ENCODE measurements around the gene C1orf56. TPM values are rescaled to one million over a fixed set of nuclear protein-coding genes. Genes with fewer than 3 reads are reported as not detected.

C1orf56 gene
- total RNA-seq (2021) = 2.9 and 3.9 TPM in 2 replicates
- Bru-seq, nascent RNA = percentile 49 among the genes with signal in this experiment
- percentile 45 among the genes with signal in this experiment for BruChase-seq, experiment 1, labeled RNA remaining after a 2-hour chase
- BruChase-seq, experiment 2, labeled RNA remaining after a 6-hour chase = percentile 53 among the genes with signal in this experiment
- long read RNA-seq, transcript C1orf56-201 (2 exons, 2,096 nt) = major isoform, 7 of 10 reads
- long read RNA-seq, partial matches to known transcripts = 0 of 10 reads
- long read RNA-seq, other reads (novel, unspliced or antisense) = 3 of 10 reads

- ChIA-PET POLR2A (ENCODE audit: low non-redundant PET) (no interaction called here), CTCF (interaction anchor here (1.8 kb wide), 1 partner anchor 23 kb away, joined by 13 read pairs; no protein-coding TSS in a partner anchor)
- no TSS peak for BruUV-seq (replicated peaks)
- H3K9me3 ChIP-seq (ENCODE audit: low read depth, low read length, poor library complexity, severe bottlenecking) = no peaks in the 10 kb centered on the region
- peak within 1 kb of the TSS; percentile 70 for H3K4me3 ChIP-seq (ENCODE audit: low read depth, low read length, poor library complexity, severe bottlenecking)
- peak; percentile 72 for DNase-seq (ENCODE audit: low spot score)
- intact Hi-C loops (cut with micrococcal nuclease; ENCODE audit: unreplicated experiment) = no loop called here
- no peaks in the 10 kb centered on the region for H3K27me3 ChIP-seq (replicated peaks; ENCODE audit: insufficient read depth, low read depth, low read length, poor library complexity)
- peaks cover 4% of the 10 kb centered on the region for H3K4me1 ChIP-seq (ENCODE audit: insufficient read depth, low read length, poor library complexity, severe bottlenecking)
- TF ChIP-seq EZH2 (IDR thresholded peaks at IDR 0.05; ENCODE audit: borderline replicate concordance, low read depth, low read length, poor library complexity, severe bottlenecking) (no peak), CTCF (conservative IDR thresholded peaks at IDR 0.05; ENCODE audit: low read depth, low read length) (no peak)
- peaks cover 7% of the 10 kb centered on the region for H3K36me3 ChIP-seq (ENCODE audit: insufficient read depth, low read length, poor library complexity, severe bottlenecking)
- H3K27ac ChIP-seq (ENCODE audit: low read depth, low read length, poor library complexity, severe bottlenecking) = peak within 1 kb of the TSS; percentile 64
Observed at GRCh38 chr1:151047591-151047924, at the start of gene C1orf56. TSS of gene C1orf56 (plus strand) at chr1:151047751. CDS start at chr1:151047848, 97 bp downstream.

- ChIA-PET CTCF (interaction anchor here (3.3 kb wide), 1 partner anchor 8 kb away, joined by 26 read pairs; the partner anchor contains the start of gene MINDY1), POLR2A (ENCODE audit: low non-redundant PET) (no interaction called here)
- no peak for DNase-seq (ENCODE audit: low spot score)
- no peaks in the 10 kb centered on the region for H3K27me3 ChIP-seq (replicated peaks; ENCODE audit: insufficient read depth, low read depth, low read length, poor library complexity)
- TF ChIP-seq CTCF (conservative IDR thresholded peaks at IDR 0.05; ENCODE audit: low read depth, low read length) = no peak
- TF ChIP-seq EZH2 (IDR thresholded peaks at IDR 0.05; ENCODE audit: borderline replicate concordance, low read depth, low read length, poor library complexity, severe bottlenecking) = no peak
- intact Hi-C loops (cut with micrococcal nuclease; ENCODE audit: unreplicated experiment) = loop anchor here (5.0 to 10.0 kb wide), 2 partner anchors 523 to 741 kb away; partner anchors contain the start of gene CA14
- no TSS peak for BruUV-seq (replicated peaks)
- H3K36me3 ChIP-seq (ENCODE audit: insufficient read depth, low read length, poor library complexity, severe bottlenecking) = peaks cover 2% of the 10 kb centered on the region
- no peaks in the 10 kb centered on the region for H3K4me1 ChIP-seq (ENCODE audit: insufficient read depth, low read length, poor library complexity, severe bottlenecking)
- no peak overlapping the region for H3K4me3 ChIP-seq (ENCODE audit: low read depth, low read length, poor library complexity, severe bottlenecking)
- no peak overlapping the region for H3K27ac ChIP-seq (ENCODE audit: low read depth, low read length, poor library complexity, severe bottlenecking)
- no peaks in the 10 kb centered on the region for H3K9me3 ChIP-seq (ENCODE audit: low read depth, low read length, poor library complexity, severe bottlenecking)
Observed at GRCh38 chr1:150997949-150998348, 49.6 kb upstream of the C1orf56 start.

GRCh38 chr1:150999051-150999674, 48.4 kb upstream of the C1orf56 start:
- peaks cover 2% of the 10 kb centered on the region for H3K36me3 ChIP-seq (ENCODE audit: insufficient read depth, low read length, poor library complexity, severe bottlenecking)
- no peaks in the 10 kb centered on the region for H3K27me3 ChIP-seq (replicated peaks; ENCODE audit: insufficient read depth, low read depth, low read length, poor library complexity)
- CTCF ChIA-PET = no interaction called here
- no peaks in the 10 kb centered on the region for H3K4me1 ChIP-seq (ENCODE audit: insufficient read depth, low read length, poor library complexity, severe bottlenecking)
- H3K27ac ChIP-seq (ENCODE audit: low read depth, low read length, poor library complexity, severe bottlenecking) = no peak overlapping the region
- POLR2A ChIA-PET (ENCODE audit: low non-redundant PET) = no interaction called here
- intact Hi-C loops (cut with micrococcal nuclease; ENCODE audit: unreplicated experiment) = loop anchor here (5.0 to 10.0 kb wide), 2 partner anchors 524 to 742 kb away; partner anchors contain the start of gene CA14
- no peaks in the 10 kb centered on the region for H3K9me3 ChIP-seq (ENCODE audit: low read depth, low read length, poor library complexity, severe bottlenecking)
- no peak for DNase-seq (ENCODE audit: low spot score)
- BruUV-seq (replicated peaks) = no TSS peak
- TF ChIP-seq CTCF (conservative IDR thresholded peaks at IDR 0.05; ENCODE audit: low read depth, low read length) = no peak
- no peak for TF ChIP-seq EZH2 (IDR thresholded peaks at IDR 0.05; ENCODE audit: borderline replicate concordance, low read depth, low read length, poor library complexity, severe bottlenecking)
- no peak overlapping the region for H3K4me3 ChIP-seq (ENCODE audit: low read depth, low read length, poor library complexity, severe bottlenecking)
